Measurements from ENCODE around the gene LRP4. TPM values are rescaled to one million over a fixed set of nuclear protein-coding genes. Genes with fewer than 3 reads are reported as not detected.

Gene LRP4
- total RNA-seq, 1 experiment from 2014 or later, result 9.6 TPM

GRCh38 chr11:46858920-46859546 lies 59.3 kb downstream of the LRP4 start:
- Histone ChIP-seq H3K79me2 (ENCODE audit: low read depth) (no peaks in the 10 kb centered on the region), H3K4me1 (replicated peaks; ENCODE audit: insufficient read depth) (no peaks in the 10 kb centered on the region), H4K20me1 (ENCODE audit: insufficient read depth) (no peaks in the 10 kb centered on the region), H3K27me3 (ENCODE audit: insufficient read depth, low read depth) (no peaks in the 10 kb centered on the region), H3K27ac (no peak overlapping the region), H3K4me3 (no peak overlapping the region), H2AFZ (no peak overlapping the region), H3K9me2 (ENCODE audit: insufficient read depth) (no peaks in the 10 kb centered on the region), H3K36me3 (ENCODE audit: low read depth) (no peaks in the 10 kb centered on the region), H3K9me3 (ENCODE audit: insufficient read depth, low read depth) (no peaks in the 10 kb centered on the region), H3F3A (ENCODE audit: insufficient read depth, low read depth) (no peaks in the 10 kb centered on the region), H3K4me2 (no peak overlapping the region)
- CTCF ChIA-PET, result no interaction called here
- intact Hi-C loops (cut with micrococcal nuclease; ENCODE audit: unreplicated experiment), result no loop called here
- POLR2A ChIA-PET (ENCODE audit: unreplicated experiment), result no interaction called here
- no peak for TF ChIP-seq EZH2 (IDR thresholded peaks at IDR 0.05; ENCODE audit: low read depth)
- TF ChIP-seq CTCF (conservative IDR thresholded peaks at IDR 0.05), result no peak
- DNase-seq, result no peak
- BruUV-seq (replicated peaks), result no TSS peak

GRCh38 chr11:46857666-46858065 lies 60.7 kb downstream of the LRP4 start:
- ChIA-PET POLR2A (ENCODE audit: unreplicated experiment) (no interaction called here), CTCF (no interaction called here)
- intact Hi-C loops (cut with micrococcal nuclease; ENCODE audit: unreplicated experiment), result no loop called here
- no peaks in the 10 kb centered on the region for H4K20me1 ChIP-seq (ENCODE audit: insufficient read depth)
- H3K4me1 ChIP-seq (replicated peaks; ENCODE audit: insufficient read depth), result no peaks in the 10 kb centered on the region
- H3K27ac ChIP-seq, result no peak overlapping the region
- no peaks in the 10 kb centered on the region for H3K79me2 ChIP-seq (ENCODE audit: low read depth)
- H3K27me3 ChIP-seq (ENCODE audit: insufficient read depth, low read depth), result no peaks in the 10 kb centered on the region
- no peak overlapping the region for H2AFZ ChIP-seq
- no TSS peak for BruUV-seq (replicated peaks)
- no peak overlapping the region for H3K4me2 ChIP-seq
- H3K9me2 ChIP-seq (ENCODE audit: insufficient read depth), result no peaks in the 10 kb centered on the region
- no peak for DNase-seq
- TF ChIP-seq EZH2 (IDR thresholded peaks at IDR 0.05; ENCODE audit: low read depth) (no peak), CTCF (conservative IDR thresholded peaks at IDR 0.05) (no peak)
- H3F3A ChIP-seq (ENCODE audit: insufficient read depth, low read depth), result no peaks in the 10 kb centered on the region
- no peak overlapping the region for H3K4me3 ChIP-seq
- no peaks in the 10 kb centered on the region for H3K36me3 ChIP-seq (ENCODE audit: low read depth)
- no peaks in the 10 kb centered on the region for H3K9me3 ChIP-seq (ENCODE audit: insufficient read depth, low read depth)

- Histone ChIP-seq H3K27me3 (ENCODE audit: insufficient read depth, low read depth) (no peaks in the 10 kb centered on the region), H3K27ac (no peak overlapping the region), H4K20me1 (ENCODE audit: insufficient read depth) (no peaks in the 10 kb centered on the region), H3K4me3 (no peak overlapping the region), H3K79me2 (ENCODE audit: low read depth) (no peaks in the 10 kb centered on the region), H3K9me3 (ENCODE audit: insufficient read depth, low read depth) (no peaks in the 10 kb centered on the region), H3K36me3 (ENCODE audit: low read depth) (no peaks in the 10 kb centered on the region), H3F3A (ENCODE audit: insufficient read depth, low read depth) (no peaks in the 10 kb centered on the region), H3K9me2 (ENCODE audit: insufficient read depth) (no peaks in the 10 kb centered on the region), H3K4me2 (no peak overlapping the region), H3K4me1 (replicated peaks; ENCODE audit: insufficient read depth) (no peaks in the 10 kb centered on the region), H2AFZ (no peak overlapping the region)
- ChIA-PET CTCF (no interaction called here), POLR2A (ENCODE audit: unreplicated experiment) (no interaction called here)
- no TSS peak for BruUV-seq (replicated peaks)
- intact Hi-C loops (cut with micrococcal nuclease; ENCODE audit: unreplicated experiment), result no loop called here
- DNase-seq, result no peak
- no peak for TF ChIP-seq CTCF (conservative IDR thresholded peaks at IDR 0.05)
- no peak for TF ChIP-seq EZH2 (IDR thresholded peaks at IDR 0.05; ENCODE audit: low read depth)
These were observed 61.6 kb downstream of the LRP4 start for GRCh38 chr11:46856605-46857343.

Data from PC-9 (cell line).